GM18517 (cell line): Measurements from ENCODE around the gene SOX6.
"Not testable (repeated sequence)": the region's sequence is repeated elsewhere in the genome, so short reads cannot be mapped to it uniquely, and the experiment has no call there.

Source experiments
- ATAC-seq: cut with Tn5 transposase; IDR thresholded peaks from one replicate; pipeline ENCODE4 v1.9.1; 2021; ENCODE audit warnings: mild to moderate bottlenecking, moderate library complexity; ENCODE audit not compliant: unreplicated experiment

The SOX6 gene

DNA sequence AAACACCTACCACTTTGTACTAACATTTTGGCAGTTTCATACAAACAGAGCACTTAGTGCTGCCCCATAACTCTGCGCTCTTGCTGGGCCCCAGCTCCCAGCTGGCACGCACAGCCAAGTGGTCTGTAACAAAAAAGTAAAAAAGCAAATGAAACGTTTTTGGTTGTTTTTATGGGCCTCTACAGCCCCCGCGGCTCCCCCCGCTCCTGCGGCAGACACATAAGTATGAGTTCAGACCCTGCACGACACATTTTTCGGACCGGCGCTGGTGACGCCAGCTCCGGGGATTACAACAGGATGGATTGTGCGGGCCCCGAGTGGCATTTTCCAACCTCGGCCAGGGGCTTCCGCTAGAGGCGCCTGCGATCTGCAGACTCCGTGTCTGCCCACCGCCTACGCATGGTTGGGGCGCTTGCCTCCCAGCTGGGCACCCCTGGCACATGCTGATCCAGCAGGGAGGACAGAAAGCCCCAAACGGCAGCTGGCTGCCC lies 418.2 kb downstream of the SOX6 start:
- no peak for ATAC-seq

DNA sequence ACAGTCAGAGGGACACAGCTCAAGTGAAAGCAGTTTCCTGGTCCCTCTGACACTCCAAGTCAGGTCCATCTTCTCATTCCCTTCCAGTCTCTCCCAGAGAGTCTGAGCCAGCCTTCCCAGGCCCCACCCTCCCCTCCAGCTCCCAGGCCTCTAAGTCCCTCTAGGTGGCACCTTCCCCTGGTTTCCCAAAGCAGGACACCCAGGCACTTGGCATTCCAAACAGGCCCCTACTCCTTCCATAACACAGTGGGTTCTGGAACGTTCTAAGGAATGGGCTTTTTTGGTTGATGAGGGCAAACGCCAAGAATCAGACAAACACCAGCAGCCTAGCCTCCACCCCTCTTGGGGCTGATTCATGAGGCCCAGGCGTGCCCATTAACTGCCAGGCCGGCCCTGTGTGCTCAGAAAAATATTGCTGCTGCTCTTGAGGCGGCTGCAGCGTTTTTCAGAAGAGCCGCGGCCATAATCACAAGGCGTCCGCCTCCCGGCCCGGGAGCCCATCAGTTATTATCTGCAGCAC lies 418.7 kb downstream of the SOX6 start:
- ATAC-seq: no peak

DNA sequence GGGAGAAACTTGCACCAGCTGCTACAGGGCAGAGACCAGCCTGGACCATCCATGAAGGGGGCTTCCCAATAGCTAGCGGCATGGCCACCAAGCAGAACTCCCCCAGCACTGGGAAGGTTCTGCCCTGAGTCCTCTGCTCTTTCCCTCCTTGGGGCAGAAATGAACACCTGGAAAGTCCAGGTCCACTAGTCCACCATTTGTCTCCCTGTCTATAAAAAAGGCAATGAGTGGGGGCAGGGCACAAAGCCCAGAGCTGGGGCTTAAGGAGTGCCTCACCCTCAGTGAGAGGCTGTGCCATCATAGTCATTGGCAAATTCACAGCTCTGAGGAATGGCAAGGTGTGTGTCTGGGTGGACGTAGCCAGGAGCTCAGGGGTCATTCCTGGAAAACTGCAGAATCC lies 420.3 kb downstream of the SOX6 start:
- no peak for ATAC-seq

DNA sequence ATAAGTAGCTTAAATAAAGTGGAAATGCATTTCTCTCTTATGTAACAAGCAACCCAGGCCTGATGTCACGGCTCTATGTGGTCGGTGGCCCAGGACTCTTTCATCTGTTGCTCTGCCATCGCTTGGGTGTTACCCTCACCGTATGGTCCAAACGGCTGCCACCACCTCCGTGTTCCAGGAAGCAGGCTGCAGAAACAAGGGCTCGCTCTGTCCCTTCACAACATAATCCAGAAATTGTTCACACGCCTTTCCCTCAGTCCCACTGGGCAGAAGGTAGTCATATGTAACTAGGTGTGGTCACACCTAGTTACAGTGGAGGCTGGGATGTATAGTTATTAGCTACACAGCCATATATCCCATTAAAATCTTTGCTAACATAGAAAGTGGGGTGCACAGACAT lies 421.0 kb downstream of the SOX6 start:
- no peak for ATAC-seq

DNA sequence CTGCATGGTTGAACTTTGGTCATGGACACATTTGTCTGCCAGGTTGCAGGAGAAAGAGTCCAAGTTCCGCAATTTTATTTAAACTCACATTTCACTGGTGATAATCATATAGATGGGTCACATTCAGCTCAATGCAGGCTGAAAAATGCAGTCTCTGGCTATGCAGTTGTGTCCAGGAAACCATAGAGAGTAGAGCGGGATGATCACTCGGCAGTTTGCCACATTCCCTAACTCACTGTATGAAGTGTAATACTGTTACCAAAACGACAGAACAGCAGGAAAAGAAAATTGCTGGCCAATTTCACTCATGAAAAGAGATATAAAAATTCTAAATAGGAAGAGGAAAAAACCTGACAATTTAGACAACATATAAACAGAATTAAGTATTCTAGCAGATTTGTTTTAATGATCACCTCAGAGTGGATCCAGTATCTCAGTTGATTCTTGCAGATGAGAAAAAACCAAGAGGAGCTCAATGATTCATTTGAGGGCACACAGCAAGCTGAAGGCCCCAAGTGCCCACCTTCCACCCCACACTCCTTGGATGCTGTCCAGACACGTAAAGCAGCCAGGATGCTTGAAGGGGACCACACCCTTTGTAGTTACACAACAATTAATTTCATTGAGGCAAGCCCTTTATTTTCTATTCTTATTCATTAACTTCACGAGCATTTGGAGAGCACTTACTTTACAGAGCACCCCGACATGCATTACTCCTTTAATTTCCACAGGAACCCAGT lies 422.3 kb downstream of the SOX6 start:
- ATAC-seq: no peak

DNA sequence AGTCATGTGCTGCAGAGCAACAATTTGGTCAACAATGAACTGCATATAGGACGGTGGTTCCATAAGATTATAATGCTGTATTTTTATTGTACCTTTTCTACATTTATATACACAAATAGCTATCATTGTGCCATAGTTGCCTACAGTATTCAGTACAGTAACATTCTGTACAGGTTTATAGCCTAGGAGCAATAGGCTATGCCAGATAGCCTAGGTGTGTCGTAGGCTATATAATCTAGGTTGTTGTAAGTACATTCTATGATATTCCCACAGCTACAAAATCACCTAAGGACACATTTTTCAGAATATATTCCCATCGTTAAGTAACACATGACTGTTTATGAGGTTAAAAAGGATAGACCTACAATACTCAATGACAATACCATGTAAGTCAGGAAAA lies 423.9 kb downstream of the SOX6 start:
- ATAC-seq: no peak

DNA sequence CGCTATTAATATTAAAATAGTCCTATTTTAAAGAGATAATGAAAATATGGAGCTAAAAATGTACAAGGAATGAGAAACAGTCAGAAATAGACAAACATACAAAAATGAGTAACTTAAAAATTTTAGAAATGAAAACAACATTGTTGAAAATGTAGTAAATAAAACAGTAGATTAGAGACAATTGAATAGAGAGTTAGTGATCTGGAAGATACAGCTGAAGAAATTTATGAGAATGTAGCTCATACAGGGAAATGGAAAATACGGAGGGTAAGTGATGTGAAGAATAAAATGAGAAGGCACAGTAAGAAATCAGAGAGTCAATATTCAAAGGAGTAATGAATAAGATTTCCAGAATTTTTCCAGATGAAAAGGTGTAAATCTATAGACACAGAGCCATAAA lies 424.8 kb downstream of the SOX6 start:
- no peak for ATAC-seq

DNA sequence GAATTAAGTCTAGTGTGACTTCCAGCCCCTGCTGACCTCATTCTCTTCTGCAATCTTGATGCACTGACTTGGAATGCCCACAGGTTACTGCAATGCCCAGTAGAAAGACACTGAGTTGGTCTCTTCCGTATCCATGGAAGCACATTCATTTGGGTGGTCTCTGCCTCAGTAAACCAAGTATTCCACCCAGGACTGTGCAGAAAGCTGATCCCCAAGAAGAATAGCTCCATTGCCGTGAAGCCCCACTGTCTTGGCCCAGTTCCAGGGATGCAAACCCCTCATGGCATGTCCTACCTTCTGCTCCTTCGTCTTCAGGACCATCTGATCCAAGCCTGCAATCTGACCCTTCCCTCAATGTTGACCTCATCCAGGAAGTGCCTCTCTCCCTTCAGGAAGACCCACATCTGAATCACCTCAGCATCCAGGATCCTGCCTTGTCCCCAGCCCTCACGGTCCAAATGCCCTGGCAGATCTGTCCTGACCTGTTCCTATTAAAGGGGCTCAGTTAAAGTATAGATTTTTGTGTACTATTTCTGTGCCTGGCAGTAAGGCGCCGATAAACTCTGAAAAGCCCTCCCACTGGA lies 425.8 kb downstream of the SOX6 start:
- ATAC-seq: no peak

DNA sequence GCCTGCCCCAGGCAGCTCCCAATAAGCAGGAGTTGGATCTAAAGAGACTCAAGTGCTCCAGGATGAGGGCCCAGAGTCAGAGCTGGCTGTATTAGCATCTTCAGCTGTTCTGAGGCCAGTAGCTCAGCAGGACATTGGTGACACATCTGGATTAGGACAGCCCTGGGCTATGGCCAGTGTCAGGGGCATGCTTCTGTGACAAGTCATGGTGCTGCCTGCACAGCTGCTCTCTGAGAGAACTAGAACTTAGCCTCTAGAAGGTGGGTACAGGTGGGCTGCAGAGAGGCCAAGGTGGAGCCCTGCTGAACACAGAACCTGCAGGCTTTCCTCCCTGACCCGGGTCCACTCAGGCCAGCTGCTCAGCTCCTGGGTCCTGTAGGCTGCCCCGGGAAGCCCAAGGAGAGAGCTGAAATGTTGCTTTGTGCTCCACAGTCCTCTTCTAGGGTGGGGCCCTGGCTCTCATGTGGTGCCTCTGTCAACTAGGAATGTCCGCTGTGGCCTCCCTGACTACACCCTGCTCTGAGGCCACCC lies 426.9 kb downstream of the SOX6 start:
- ATAC-seq: no peak

DNA sequence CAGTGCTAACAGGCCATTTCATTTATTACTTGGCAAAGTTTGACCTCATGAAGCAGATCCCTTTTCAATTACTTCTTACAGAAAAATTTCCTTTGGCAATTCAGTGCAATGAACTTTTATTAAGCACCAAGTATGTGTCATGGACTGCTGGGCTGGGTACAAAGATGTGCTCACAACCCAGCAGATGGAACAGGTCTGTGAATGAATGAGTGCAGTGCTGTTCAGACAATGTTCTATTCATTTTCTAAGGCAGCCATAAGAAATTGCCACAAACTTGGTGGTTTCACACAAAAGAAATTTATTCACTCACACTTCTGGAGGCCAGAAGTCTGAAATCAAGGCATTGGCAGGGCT lies 428.5 kb downstream of the SOX6 start:
- no peak for ATAC-seq

DNA sequence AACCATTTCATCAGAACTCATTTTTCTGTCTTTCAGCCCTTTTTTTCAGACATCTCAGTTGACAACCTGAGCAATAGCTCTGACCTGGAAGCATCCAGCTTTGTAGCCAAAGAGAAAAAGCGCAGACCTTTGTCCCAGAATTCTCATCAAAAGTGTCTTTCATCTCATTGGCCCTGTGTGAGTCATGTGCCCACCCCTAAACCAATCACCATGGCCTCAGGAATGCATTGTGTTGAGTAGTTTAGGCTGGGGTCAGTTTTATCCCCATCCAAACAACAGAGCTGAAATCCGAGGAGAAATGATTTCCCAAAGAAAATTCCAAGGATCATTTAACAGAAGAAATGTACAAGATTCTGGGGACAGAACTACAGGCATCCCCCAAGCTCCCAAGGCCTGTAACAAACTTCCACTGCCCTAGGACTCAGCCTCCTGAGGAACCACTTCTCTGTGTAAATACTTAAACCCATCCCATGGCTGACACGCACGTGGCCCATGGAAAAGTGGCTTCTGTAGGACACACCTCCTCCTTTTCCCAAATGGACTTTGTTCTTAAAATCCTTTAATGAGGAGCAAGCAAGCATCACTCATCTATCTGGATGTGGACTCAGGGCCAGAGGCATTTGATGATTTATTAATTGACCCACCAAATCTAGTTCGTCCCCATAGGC lies 429.0 kb downstream of the SOX6 start:
- no peak for ATAC-seq

DNA sequence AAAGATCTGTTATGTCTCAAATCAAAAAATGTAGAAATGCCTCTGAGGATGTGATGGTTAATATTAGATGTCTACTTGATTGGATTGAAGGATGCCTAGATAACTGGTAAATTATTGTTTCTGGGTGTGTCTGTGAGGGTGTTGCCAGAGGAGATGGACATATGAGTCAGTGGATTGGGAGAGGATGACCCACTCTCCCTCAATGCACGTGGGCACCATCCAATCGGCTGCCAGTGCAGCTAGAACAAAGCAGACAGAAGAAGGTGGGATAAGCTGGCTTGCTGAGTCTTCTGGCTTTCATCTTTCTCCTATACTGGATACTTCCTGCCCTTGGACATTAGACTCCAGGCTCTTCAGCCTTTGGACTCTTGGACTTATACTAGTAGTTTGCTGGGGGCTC lies 430.3 kb downstream of the SOX6 start:
- no peak for ATAC-seq

DNA sequence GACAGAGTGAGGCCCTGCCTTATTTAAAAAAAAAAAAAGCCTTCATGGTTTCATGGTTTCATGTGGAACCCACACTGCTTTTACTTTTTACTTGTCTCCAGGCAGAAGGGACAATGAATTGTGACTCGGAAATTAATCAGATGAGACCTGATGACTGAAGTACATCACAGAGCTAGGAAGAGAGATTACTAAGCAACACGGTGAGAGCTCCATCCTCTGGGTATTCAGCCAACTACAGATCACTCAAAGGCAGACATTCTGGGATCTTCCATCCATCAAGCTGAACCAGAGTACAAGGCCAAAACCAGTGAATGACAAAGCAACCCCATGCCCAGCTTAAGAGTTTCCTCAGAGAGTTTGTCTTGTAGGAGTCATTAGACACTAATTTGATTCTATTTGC lies 433.2 kb downstream of the SOX6 start:
- ATAC-seq: no peak

DNA sequence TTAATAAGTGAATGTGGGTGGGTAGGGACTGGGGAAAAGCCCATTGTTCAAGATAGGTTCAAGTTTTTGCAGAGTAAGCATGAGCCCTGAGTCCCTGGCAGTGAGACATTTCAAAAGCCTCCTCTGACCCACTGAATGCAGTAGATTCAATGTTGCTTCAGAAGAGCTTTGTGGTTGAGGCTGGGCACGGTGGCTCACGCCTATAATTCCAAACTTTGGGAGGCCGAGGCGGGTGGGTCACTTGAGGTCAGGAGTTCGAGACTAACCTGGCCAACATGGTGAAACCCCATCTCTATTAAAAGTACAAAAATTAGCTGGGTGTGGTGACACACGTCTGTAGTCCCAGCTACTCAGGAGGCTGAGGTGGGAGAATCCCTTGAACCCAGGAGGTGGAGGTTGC lies 433.6 kb downstream of the SOX6 start:
- not testable (repeated sequence) for ATAC-seq

DNA sequence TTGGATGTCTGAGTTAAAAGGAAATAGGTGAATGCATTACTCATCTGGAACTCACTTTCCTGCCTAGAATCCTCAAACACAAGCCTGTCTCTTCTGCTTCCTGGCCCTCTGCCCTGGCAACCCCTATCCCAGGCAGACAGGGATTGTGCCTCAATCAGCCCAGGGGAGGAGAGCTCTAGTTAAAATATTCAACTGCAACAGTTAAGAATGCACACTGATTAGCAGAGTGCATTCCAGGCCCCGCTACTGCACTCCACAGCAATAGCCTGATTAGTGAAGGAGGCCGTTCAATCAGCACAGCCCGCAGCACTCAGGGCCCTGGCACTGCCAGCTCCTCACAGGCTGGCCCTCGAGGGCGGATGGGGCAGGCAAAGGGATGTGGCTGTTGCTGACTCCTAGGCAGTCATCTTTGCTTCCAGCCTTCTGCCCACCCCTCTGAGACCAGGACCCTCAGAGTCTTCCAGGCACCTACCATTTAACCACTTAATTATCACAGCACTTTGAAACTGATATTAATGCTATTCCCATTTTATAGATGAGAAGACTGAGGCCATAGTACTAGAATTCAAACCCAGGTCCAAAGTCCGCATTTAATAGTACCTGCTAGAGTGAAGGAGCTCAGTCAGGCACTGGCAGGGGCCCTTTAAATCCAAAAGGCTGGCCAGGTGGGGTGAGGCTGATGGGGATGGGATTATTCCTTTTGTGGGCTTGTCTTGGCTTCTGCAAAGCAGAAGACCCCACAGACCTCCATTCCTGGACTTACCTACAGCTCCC lies 435.3 kb downstream of the SOX6 start:
- ATAC-seq: no peak

DNA sequence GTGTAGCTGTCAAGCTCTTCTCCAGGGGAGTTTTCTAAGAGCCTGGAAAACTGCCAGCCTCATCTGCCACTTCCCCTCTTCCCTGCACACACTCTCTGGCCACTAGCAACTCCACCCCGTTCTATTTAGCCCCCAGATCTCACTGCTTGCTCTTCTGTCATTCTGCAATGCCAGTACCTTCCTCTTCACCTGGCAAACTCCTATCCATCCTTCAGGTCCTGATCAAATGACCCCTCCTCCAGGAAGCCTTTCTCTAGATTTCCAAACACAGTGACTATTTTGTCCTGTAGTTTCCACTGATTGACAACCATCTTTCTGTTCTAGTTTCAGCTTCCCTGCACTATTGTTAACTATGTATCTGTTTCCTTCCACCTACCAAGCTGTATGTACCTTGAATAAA lies 437.7 kb downstream of the SOX6 start:
- ATAC-seq: no peak

DNA sequence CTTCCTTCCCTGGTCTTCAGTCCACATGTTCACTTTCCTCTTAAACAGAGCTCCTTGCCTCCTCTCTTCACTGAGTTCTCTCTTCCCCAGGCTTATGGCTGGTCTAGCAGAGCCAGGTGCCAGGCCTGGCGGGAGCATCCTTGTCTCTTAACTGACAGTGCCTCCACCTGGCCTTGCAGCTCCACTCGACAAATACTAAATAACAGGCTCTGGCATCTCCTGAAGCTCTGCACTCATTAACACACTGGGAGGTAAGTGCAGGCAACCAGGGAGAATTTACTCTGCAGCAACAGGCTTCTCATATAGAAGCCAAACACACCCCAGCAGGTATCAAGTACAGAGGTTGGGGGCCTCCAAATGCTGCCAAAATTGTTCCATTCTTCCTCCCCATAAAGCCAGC lies 438.1 kb downstream of the SOX6 start:
- ATAC-seq: no peak
